Ammon's horn (tissue), 1 donor: ENCODE data around the gene PCBD1.
"Not testable (repeated sequence)": the region's sequence is repeated elsewhere in the genome, so short reads cannot be mapped to it uniquely, and the experiment has no call there.

ENCODE experiments used
- DNase-seq: peaks from one replicate; pipeline ENCODE4 v3.0.0-alpha.2; 2016; ENCODE audit warnings: low spot score

Gene PCBD1

GRCh38 chr10:70861495-70862197 is 26.7 kb downstream of the PCBD1 start:
- not testable (repeated sequence) for DNase-seq

GRCh38 chr10:70858759-70859158 is 29.6 kb downstream of the PCBD1 start:
- no peak for DNase-seq

GRCh38 chr10:70856454-70856853 is 31.9 kb downstream of the PCBD1 start:
- peak; percentile 17 for DNase-seq

- DNase-seq, result no peak
Observed at GRCh38 chr10:70853457-70853856, 34.9 kb downstream of the PCBD1 start.

GRCh38 chr10:70853038-70853437 is 35.3 kb downstream of the PCBD1 start:
- no peak for DNase-seq

- no peak for DNase-seq
Observed at GRCh38 chr10:70851597-70852475, 36.5 kb downstream of the PCBD1 start.

- no peak for DNase-seq
Observed at GRCh38 chr10:70850097-70850496, 38.3 kb downstream of the PCBD1 start.

- no peak for DNase-seq
Observed at GRCh38 chr10:70849582-70850016, 38.8 kb downstream of the PCBD1 start.

GRCh38 chr10:70847659-70848360 is 40.6 kb downstream of the PCBD1 start:
- DNase-seq, result peak; percentile 13

- DNase-seq, result no peak
Observed at GRCh38 chr10:70846795-70847194, 41.6 kb downstream of the PCBD1 start.

- DNase-seq, result no peak
Observed at GRCh38 chr10:70845816-70846215, 42.5 kb downstream of the PCBD1 start.

- DNase-seq, result no peak
Observed at GRCh38 chr10:70845256-70845655, 43.1 kb downstream of the PCBD1 start.

- DNase-seq, result no peak
Observed at GRCh38 chr10:70843776-70844489, 44.4 kb downstream of the PCBD1 start.

- DNase-seq, result no peak
Observed at GRCh38 chr10:70843333-70843732, 45.0 kb downstream of the PCBD1 start.

GRCh38 chr10:70840836-70841235 is 47.5 kb downstream of the PCBD1 start:
- no peak for DNase-seq

- no peak for DNase-seq
Observed at GRCh38 chr10:70838270-70838805, 50.0 kb downstream of the PCBD1 start.

- DNase-seq, result no peak
Observed at GRCh38 chr10:70837660-70838059, 50.7 kb downstream of the PCBD1 start.

GRCh38 chr10:70836319-70836718 is 52.0 kb downstream of the PCBD1 start:
- DNase-seq, result no peak

- no peak for DNase-seq
Observed at GRCh38 chr10:70834441-70835151, 53.8 kb downstream of the PCBD1 start.

GRCh38 chr10:70834021-70834420 is 54.3 kb downstream of the PCBD1 start:
- no peak for DNase-seq

GRCh38 chr10:70833601-70834000 is 54.8 kb downstream of the PCBD1 start:
- DNase-seq, result no peak
